ENCODE data around the gene AURKA. TPM values are rescaled to one million over a fixed set of nuclear protein-coding genes. Genes with fewer than 3 reads are reported as not detected.
A peak's percentile ranks its signal among the peaks of the same experiment; 100 is the strongest.

Gene AURKA
- total and polyA plus RNA-seq, 12 donors: 1.1 to 56.6 (median 3.1) TPM

- Histone ChIP-seq H3K4me1 (replicated peaks in 1 of 2) (no peaks in the 10 kb centered on the region), H3K27me3 (no peaks in the 10 kb centered on the region), H3K27ac (no peak overlapping the region), H3K36me3 (replicated peaks in 1 of 2) (no peaks in the 10 kb centered on the region), H3K4me3 (no peak overlapping the region), H3K9me3 (replicated peaks in 1 of 3) (no peaks in the 10 kb centered on the region)
- TF ChIP-seq POLR2A (IDR thresholded peaks at IDR 0.05) (no peak), CTCF (IDR thresholded peaks at IDR 0.05) (no peak)
- intact Hi-C loops (cut with DNase I): no loop called here
- no peak for DNase-seq
- 91 to 99% (median 96%) methylated on average over 4 of the region's 4 CpGs for WGBS, 4 donors
These were observed 46.3 kb upstream of the AURKA start for GRCh38 chr20:56438284-56438683.

- Histone ChIP-seq H3K4me1 (replicated peaks in 1 of 2) (no peaks in the 10 kb centered on the region), H3K4me3 (no peak overlapping the region), H3K9me3 (replicated peaks in 1 of 3) (no peaks in the 10 kb centered on the region), H3K36me3 (replicated peaks in 1 of 2) (no peaks in the 10 kb centered on the region), H3K27me3 (no peaks in the 10 kb centered on the region), H3K27ac (no peak overlapping the region)
- intact Hi-C loops (cut with DNase I): no loop called here
- no peak for DNase-seq
- 83 to 91% (median 87%) methylated on average over 17 to 20 of the region's 20 CpGs for WGBS, 4 donors
- TF ChIP-seq POLR2A (IDR thresholded peaks at IDR 0.05) (no peak), CTCF (IDR thresholded peaks at IDR 0.05) (no peak)
These were observed 45.4 kb upstream of the AURKA start for GRCh38 chr20:56437196-56437960.

- H3K36me3 ChIP-seq (replicated peaks in 1 of 2): no peaks in the 10 kb centered on the region
- H3K27ac ChIP-seq: peak overlapping the region in 1 of 5 donors; percentile 15
- no peaks in the 10 kb centered on the region for H3K9me3 ChIP-seq (replicated peaks in 1 of 3)
- no peaks in the 10 kb centered on the region for H3K27me3 ChIP-seq
- 60 to 73% (median 69%) methylated on average over 6 of the region's 6 CpGs for WGBS, 4 donors
- peak in 2 of 7 donors; percentile 0 to 20 for DNase-seq
- intact Hi-C loops (cut with DNase I): no loop called here
- H3K4me3 ChIP-seq: no peak overlapping the region
- H3K4me1 ChIP-seq (replicated peaks in 1 of 2): no peaks in the 10 kb centered on the region
- TF ChIP-seq POLR2A (IDR thresholded peaks at IDR 0.05) (no peak), CTCF (IDR thresholded peaks at IDR 0.05) (no peak)
These were observed 41.9 kb upstream of the AURKA start for GRCh38 chr20:56433880-56434255.

GRCh38 chr20:56433221-56433879 lies 41.3 kb upstream of the AURKA start:
- no peaks in the 10 kb centered on the region for H3K27me3 ChIP-seq
- H3K36me3 ChIP-seq (replicated peaks in 1 of 2): no peaks in the 10 kb centered on the region
- peak in 2 of 7 donors; percentile 5 to 18 for DNase-seq
- no peaks in the 10 kb centered on the region for H3K4me1 ChIP-seq (replicated peaks in 1 of 2)
- H3K4me3 ChIP-seq: no peak overlapping the region
- intact Hi-C loops (cut with DNase I): no loop called here
- peak overlapping the region in 1 of 5 donors; percentile 15 for H3K27ac ChIP-seq
- no peaks in the 10 kb centered on the region for H3K9me3 ChIP-seq (replicated peaks in 1 of 3)
- TF ChIP-seq CTCF (IDR thresholded peaks at IDR 0.05) (no peak), POLR2A (IDR thresholded peaks at IDR 0.05) (no peak)
- 50 to 72% (median 54%) methylated on average over 3 of the region's 3 CpGs for WGBS, 4 donors

Measured in adrenal gland (tissue), 12 donors.